ENCODE results near the gene PDK2. TPM values are rescaled to one million over a fixed set of nuclear protein-coding genes. Genes with fewer than 3 reads are reported as not detected.

The PDK2 gene
- total RNA-seq, 1 donor from 2014 or later, result 41.9 TPM

DNA sequence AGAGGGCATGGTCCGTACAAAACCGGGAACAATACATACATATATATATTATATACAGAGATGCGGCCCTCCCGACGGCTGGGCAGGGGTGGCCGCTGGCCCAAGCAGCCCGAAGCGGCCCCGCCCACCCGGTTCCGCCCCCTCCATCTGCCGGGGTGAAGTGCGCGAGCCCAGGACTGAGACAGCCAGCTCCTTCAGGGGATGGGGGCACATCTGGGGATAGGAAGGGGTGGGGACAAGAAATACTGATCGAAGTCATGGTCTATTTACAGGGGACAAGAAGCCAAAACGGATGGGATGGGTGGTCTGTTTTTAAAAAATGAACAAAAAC is 38.6 kb downstream of the PDK2 start:
- no peak for DNase-seq (ENCODE audit: low spot score)

DNA sequence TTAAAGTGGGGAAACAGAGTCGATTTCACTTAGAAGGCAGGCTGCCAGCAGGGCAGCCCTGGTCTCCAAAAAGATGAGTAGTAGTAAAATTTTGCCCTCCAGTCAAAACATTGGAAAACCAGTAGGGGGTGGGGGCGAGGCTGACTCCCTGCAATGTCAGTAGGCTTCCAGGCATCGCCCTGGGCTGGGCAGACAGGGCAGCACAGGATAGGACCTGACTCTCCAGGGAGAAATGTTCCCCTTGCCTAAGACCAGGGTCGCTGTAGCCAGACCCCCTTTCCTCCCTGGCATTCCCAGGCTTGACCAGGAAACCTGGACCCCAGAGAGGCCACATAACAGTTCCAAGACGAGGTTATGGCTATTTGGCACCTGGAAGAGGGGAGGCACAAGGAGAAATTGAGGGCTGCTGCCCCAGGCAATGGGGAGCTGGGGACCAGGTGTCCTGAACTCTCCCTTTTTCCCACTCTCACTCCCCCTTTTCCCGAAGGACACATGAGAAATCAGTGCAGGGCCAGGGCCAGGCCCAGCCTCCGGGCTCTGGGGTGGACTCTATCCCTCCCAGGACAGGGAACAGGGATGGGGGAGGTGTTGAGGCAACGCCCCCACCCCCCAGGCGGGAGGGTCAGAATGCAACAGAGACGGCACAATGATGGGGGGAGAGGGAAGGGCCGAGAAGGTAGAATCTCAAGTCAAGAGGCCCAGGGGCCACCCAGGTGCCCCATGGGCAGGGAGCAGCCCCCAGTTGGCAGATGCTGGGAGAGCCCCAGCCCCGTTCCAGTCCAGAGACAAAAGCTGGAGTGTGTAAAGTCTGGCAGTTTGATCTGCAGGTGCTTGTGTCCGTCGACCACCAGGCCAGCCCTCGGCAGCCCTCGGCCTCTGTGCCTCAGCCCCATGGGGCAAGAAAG is 39.3 kb downstream of the PDK2 start:
- DNase-seq (ENCODE audit: low spot score), result no peak

DNA sequence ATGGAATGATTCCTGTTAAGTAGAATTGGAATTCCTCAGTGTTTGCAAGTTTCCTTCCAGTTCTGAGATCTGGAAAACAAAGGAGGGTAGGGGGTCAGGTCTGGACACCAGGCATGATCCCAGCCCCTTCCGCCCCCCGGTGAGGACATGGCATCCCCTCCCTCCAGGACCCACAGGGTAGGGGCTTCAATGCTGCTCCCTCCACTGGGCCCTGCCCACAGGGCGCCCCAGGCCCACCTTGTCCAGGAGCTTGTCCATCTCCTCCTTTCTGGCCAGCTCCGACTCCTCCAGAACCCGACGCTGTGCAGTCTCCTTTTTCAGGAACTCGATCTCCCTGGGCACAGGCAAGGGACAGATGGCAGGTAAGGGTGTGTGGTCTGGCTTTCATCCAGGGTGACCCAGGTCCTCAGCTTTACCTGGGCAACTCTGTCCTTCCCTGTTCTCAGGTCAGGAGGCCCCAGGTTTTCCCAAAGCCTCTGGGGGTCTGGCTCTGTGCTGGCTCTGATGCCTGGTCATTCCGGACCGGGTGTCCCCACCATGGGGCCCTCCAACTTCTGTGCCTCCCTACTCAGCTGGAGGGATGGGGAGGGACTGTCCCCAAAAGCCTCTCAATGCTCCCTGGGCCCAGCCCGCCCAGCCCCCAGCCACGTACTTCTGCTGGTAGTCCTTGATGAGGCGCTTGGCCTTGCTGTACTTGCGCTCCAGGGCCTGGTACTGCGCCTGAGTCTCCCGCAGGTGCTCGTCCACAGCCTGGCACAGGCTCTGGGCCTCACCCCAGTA is 40.4 kb downstream of the PDK2 start:
- DNase-seq (ENCODE audit: low spot score), result no peak

DNA sequence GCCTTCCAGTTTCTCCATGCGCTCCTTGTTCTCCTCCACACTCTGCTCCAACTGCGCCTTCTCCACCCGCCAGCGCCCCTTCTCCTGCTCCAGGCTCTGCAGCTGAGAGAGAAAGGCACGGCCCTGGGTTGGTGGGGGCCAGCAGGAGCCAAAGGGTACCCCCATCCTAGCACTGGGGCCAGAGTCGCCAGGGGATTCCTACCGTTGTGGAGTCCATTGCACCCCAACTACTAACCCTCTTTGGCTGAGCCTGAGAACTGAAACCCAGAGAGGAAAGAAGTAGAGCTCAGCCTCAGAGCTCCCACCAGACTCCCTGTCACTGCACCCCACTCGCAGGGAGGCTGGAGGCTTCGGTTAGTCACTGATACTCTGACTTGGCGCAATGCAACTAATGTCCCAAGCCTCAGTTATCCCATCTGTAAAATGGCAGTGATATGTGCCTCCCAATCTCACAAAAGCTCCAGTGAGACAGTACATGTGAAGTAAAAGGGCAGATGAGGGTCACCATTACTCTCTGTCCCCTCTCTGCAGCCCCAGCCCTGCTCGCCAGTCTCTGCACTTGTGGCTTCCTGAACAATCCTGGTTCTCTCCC is 41.0 kb downstream of the PDK2 start:
- DNase-seq (ENCODE audit: low spot score), result no peak

- no peak for DNase-seq (ENCODE audit: low spot score)
These were observed 41.9 kb downstream of the PDK2 start for GRCh38 chr17:50137042-50137441.

GRCh38 chr17:50139185-50139783 is 44.1 kb downstream of the PDK2 start:
- no peak for DNase-seq (ENCODE audit: low spot score)

GRCh38 chr17:50139950-50140885 is 45.1 kb downstream of the PDK2 start:
- DNase-seq (ENCODE audit: low spot score), result peak; percentile 93

DNA sequence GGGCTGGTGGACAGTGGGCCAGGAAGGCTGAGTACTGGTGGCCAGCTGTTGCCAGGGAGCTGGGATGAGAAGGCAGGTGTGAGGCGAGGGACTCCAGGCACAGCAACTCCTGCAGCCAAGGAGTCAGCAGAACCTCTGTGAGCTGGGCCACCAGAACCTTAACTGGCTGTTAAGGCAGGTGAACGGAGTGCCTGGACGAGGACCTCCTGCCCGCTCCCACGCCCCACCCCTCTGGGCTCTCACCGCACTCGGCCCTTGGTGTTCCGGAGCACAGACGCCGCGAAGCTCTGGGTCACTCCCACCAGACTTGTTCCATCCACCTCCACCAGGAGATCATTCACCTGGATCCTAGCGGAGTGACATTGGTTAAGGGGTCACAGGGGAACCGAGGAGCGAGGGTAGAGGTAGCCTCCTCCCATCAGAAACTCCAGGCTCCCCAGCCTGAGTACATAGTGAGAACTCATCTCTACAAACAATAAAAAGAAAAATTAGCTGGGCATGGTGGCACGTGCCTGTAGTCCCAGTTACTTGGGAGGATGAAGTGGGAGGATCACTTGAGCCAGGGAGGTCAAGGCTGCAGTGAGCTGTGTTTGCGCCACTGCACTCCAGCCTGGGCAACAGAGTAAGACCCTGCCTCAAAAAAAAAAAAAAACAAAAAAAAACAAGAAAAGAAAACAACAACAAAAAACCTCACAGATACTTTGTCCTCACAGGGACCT is 46.0 kb downstream of the PDK2 start:
- DNase-seq (ENCODE audit: low spot score), result no peak

- no peak for DNase-seq (ENCODE audit: low spot score)
These were observed 46.6 kb downstream of the PDK2 start for GRCh38 chr17:50141745-50142110.

- no peak for DNase-seq (ENCODE audit: low spot score)
These were observed 48.5 kb downstream of the PDK2 start for GRCh38 chr17:50143461-50144176.

- no peak for DNase-seq (ENCODE audit: low spot score)
These were observed 49.2 kb downstream of the PDK2 start for GRCh38 chr17:50144355-50144754.

- no peak for DNase-seq (ENCODE audit: low spot score)
These were observed 49.8 kb downstream of the PDK2 start for GRCh38 chr17:50144845-50145531.

DNA sequence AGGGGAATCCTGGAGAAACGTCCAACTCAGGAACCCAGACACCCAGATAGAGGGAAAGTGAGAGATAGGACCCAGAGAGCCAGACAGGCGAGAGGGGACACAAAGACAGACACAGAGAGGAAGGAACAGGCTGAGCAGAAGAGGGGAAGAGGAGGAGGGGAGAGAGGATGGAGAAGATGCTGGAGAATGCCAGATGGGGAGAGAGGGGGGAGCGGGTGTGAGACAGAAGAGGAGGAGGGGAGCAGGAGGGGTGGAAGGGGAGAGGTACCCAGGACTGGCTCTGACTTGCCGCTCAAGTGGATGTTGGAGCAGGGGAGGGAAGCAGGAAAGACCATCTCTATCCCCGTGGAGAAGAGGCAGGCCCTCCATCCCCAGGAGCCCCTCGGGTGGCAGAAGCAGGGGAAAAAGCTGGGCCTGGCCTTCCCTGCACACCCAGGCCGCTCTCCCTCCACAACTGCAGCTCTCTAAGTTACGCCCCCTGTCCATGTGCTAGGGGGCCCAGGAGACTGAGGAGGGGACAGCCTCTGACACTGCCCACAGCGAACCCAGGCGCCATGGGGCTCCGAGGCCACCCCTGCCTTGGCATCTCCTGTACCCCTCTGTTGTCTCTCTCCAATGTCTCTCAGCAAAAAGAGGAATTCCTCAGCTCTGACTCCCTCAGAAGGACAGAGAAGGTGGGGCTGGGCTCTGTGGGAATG is 50.5 kb downstream of the PDK2 start:
- DNase-seq (ENCODE audit: low spot score), result no peak

GRCh38 chr17:50146230-50146926 is 51.2 kb downstream of the PDK2 start:
- no peak for DNase-seq (ENCODE audit: low spot score)

DNA sequence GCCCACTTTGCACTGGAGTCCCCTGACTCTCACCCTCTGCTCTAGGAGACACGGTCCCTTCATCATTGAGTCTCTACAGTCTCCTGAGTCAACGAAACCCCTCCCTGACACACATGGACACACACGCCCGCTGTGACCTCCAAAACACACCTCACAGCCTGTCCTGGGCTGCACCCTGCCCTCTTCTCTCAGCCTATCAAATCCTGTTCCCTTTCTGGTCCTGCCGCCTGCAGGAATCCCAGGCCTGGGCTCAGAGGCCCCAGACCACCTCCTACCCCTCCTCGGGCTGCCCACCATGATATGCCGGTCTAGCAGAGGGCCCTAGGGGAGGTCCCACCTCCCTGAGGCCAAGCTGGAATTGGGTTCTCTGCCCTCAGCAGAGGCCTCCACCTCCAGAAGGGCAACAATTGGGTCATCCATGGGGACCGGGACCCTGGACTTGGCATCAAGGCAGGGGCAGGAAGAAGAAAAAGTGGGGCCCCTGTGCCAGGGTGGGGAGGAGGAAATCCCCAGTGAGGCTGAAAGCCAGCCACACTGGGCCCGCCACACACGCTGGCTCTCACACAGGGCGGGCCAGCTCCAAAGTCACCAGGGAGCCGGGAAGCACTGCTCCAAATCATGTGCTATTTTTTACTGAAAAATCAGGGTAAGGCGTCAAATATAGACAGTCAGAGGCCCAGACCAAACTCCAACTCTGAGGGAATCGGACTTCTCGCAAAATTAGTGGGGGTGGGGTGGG is 51.9 kb downstream of the PDK2 start:
- DNase-seq (ENCODE audit: low spot score), result no peak

DNA sequence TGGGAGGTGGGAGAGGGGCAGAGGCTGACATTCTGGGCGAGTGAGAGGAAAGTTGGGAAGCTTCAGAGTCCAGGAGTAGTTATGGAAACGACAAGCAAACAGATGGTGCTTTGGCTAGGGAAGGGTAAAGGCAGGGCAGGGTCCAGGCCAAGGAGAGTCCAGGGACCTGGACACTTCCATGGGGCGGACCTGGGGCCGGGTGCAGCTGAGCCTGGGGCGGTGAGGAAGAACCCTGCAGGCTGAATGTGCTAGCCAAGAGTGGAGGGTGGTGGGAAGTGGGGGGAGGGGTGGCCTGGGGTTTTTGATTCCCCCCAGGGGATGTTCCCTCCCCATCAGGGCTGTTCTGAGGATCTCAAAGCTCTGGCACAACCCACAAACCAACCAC is 52.7 kb downstream of the PDK2 start:
- DNase-seq (ENCODE audit: low spot score), result no peak
